ENCODE results near the gene ATOSB.
"Not testable (repeated sequence)": the region's sequence is repeated elsewhere in the genome, so short reads cannot be mapped to it uniquely, and the experiment has no call there.

ATOSB gene

GRCh38 chr9:35115680-35116538, at the start of gene ATOSB:
ATOSB (minus strand) TSS chr9:35115862; CDS start chr9:35108274, 7,588 bp downstream.
- peak; percentile 85 for DNase-seq

GRCh38 chr9:35164711-35165110, 49.0 kb upstream of the ATOSB start:
- no peak for DNase-seq

- no peak for DNase-seq
Observed at GRCh38 chr9:35163413-35163812, 47.8 kb upstream of the ATOSB start.

- DNase-seq, result no peak
Observed at GRCh38 chr9:35162605-35163315, 47.1 kb upstream of the ATOSB start.

- peak; percentile 54 for DNase-seq
Observed at GRCh38 chr9:35161713-35162604, 46.3 kb upstream of the ATOSB start, which contains the start of gene UNC13B. UNC13B (plus strand) TSS chr9:35162009; CDS start chr9:35162284, 275 bp downstream.

- no peak for DNase-seq
Observed at GRCh38 chr9:35158501-35159280, 43.0 kb upstream of the ATOSB start.

- not testable (repeated sequence) for DNase-seq
Observed at GRCh38 chr9:35157836-35158235, 42.2 kb upstream of the ATOSB start.

GRCh38 chr9:35156781-35157180, 41.1 kb upstream of the ATOSB start:
- DNase-seq, result no peak

GRCh38 chr9:35152926-35153325, 37.3 kb upstream of the ATOSB start:
- DNase-seq, result no peak

- not testable (repeated sequence) for DNase-seq
Observed at GRCh38 chr9:35147941-35148563, 32.4 kb upstream of the ATOSB start.

GRCh38 chr9:35142037-35142436, 26.4 kb upstream of the ATOSB start:
- no peak for DNase-seq

- DNase-seq, result no peak
Observed at GRCh38 chr9:35140093-35140492, 24.4 kb upstream of the ATOSB start.

- DNase-seq, result no peak
Observed at GRCh38 chr9:35136866-35137265, 21.2 kb upstream of the ATOSB start.

GRCh38 chr9:35135988-35136387, 20.3 kb upstream of the ATOSB start:
- DNase-seq, result no peak

GRCh38 chr9:35134920-35135319, 19.3 kb upstream of the ATOSB start:
- no peak for DNase-seq

GRCh38 chr9:35116898-35117551, 1.4 kb upstream of the ATOSB start:
- DNase-seq, result peak; percentile 64

GRCh38 chr9:35116539-35116897, 856 bp upstream of the ATOSB start:
- DNase-seq, result no peak

GRCh38 chr9:35114840-35115628, 628 bp downstream of the ATOSB start:
- no peak for DNase-seq

- DNase-seq, result peak; percentile 79
Observed at GRCh38 chr9:35114113-35114839, 1.4 kb downstream of the ATOSB start.
